Lower lobe of right lung (tissue), 2 donors: ENCODE data around the gene ABHD3. TPM values are rescaled to one million over a fixed set of nuclear protein-coding genes. Genes with fewer than 3 reads are reported as not detected.
A peak's percentile ranks its signal among the peaks of the same experiment; 100 is the strongest.
"Not testable (repeated sequence)": the region's sequence is repeated elsewhere in the genome, so short reads cannot be mapped to it uniquely, and the experiment has no call there.

ENCODE experiments used
- ATAC-seq, 2 donors: fragments of 200-7000 bp; cut with Tn5 transposase; one replicate each; pipeline ENCODE4 v1.9.1; 2020 to 2022; ENCODE audit warnings: mild to moderate bottlenecking in 2 of 2, moderate library complexity in 2 of 2
- DNase-seq: peaks from one replicate; pipeline ENCODE4 v3.0.0-alpha.2; 2020
- H3K27ac ChIP-seq: fragments of 200-600 bp; one replicate; pipeline ENCODE4 v1.8.0; 2022
- H3K27me3 ChIP-seq: fragments of 200-600 bp; one replicate; pipeline ENCODE4 v1.8.0; 2022; ENCODE audit warnings: low read depth
- H3K36me3 ChIP-seq: fragments of 200-600 bp; one replicate; pipeline ENCODE4 v1.8.0; 2022; ENCODE audit warnings: mild to moderate bottlenecking
- H3K4me1 ChIP-seq: fragments of 200-600 bp; one replicate; pipeline ENCODE4 v1.8.0; 2022
- H3K4me3 ChIP-seq: fragments of 200-600 bp; one replicate; pipeline ENCODE4 v1.8.0; 2022; ENCODE audit warnings: mild to moderate bottlenecking
- H3K9me3 ChIP-seq: fragments of 200-600 bp; one replicate; pipeline ENCODE4 v1.8.0; 2022
- CTCF ChIP-seq: fragments of 200-600 bp; IDR thresholded peaks from one replicate; pipeline ENCODE4 v1.8.0; 2022; ENCODE audit warnings: antibody characterized with exemption, mild to moderate bottlenecking
- intact Hi-C: fragments of 100-400 bp; cut with DNase I; formaldehyde crosslinking; loops from one replicate; pipeline ENCODE4 v1.11.0; 2022
- total RNA-seq: library from RNA; stranded (reverse); fragmentation: NEBNext Ultra II Directional; extraction: Animal tissue kit (Norgen Biotek cat#: 25700); gene quantifications from one replicate; pipeline ENCODE4 v1.2.1, GENCODE V29; 2021
- donor health status: DM: no; HTN: yes; CAD: no; lungs with severe emphysema.

The ABHD3 gene
- total RNA-seq, 1 donor from 2014 or later = 32.0 TPM

GRCh38 chr18:21701621-21702020, 3.0 kb downstream of the ABHD3 start:
- no peak for TF ChIP-seq CTCF
- Histone ChIP-seq H3K36me3 (peaks cover 14% of the 10 kb centered on the region), H3K4me3 (no peak overlapping the region), H3K4me1 (peaks cover 9% of the 10 kb centered on the region), H3K27ac (no peak overlapping the region), H3K27me3 (no peaks in the 10 kb centered on the region), H3K9me3 (no peaks in the 10 kb centered on the region)
- DNase-seq (no peak), ATAC-seq (no peak)
- intact Hi-C loops = no loop called here

- H3K4me1 ChIP-seq = peaks cover 9% of the 10 kb centered on the region
- H3K27me3 ChIP-seq = no peaks in the 10 kb centered on the region
- DNase-seq = no peak
- no peaks in the 10 kb centered on the region for H3K9me3 ChIP-seq
- H3K36me3 ChIP-seq = peaks cover 14% of the 10 kb centered on the region
- no peak overlapping the region for H3K4me3 ChIP-seq
- intact Hi-C loops = no loop called here
- no peak overlapping the region for H3K27ac ChIP-seq
- ATAC-seq = no peak
- TF ChIP-seq CTCF = no peak
These were observed 4.0 kb downstream of the ABHD3 start for GRCh38 chr18:21700528-21701075.

GRCh38 chr18:21693322-21693721, 11.3 kb downstream of the ABHD3 start:
- Histone ChIP-seq H3K27me3 (no peaks in the 10 kb centered on the region), H3K4me3 (no peak overlapping the region), H3K27ac (no peak overlapping the region), H3K4me1 (no peaks in the 10 kb centered on the region), H3K9me3 (peaks cover 6% of the 10 kb centered on the region), H3K36me3 (no peaks in the 10 kb centered on the region)
- no peak for TF ChIP-seq CTCF
- intact Hi-C loops = no loop called here
- DNase-seq (no peak), ATAC-seq (no peak)

- no peak overlapping the region for H3K4me3 ChIP-seq
- H3K4me1 ChIP-seq = peaks cover 17% of the 10 kb centered on the region
- no peaks in the 10 kb centered on the region for H3K27me3 ChIP-seq
- TF ChIP-seq CTCF = no peak
- no peak for ATAC-seq
- H3K36me3 ChIP-seq = no peaks in the 10 kb centered on the region
- intact Hi-C loops = no loop called here
- H3K27ac ChIP-seq = no peak overlapping the region
- no peak for DNase-seq
- H3K9me3 ChIP-seq = peaks cover 6% of the 10 kb centered on the region
These were observed 14.8 kb downstream of the ABHD3 start for GRCh38 chr18:21689736-21690135.

- ATAC-seq (peak; percentile 72 to 73), DNase-seq (no peak)
- Histone ChIP-seq H3K4me1 (peaks cover 33% of the 10 kb centered on the region), H3K9me3 (peaks cover 6% of the 10 kb centered on the region), H3K27me3 (no peaks in the 10 kb centered on the region), H3K27ac (peak overlapping the region; percentile 71), H3K4me3 (no peak overlapping the region), H3K36me3 (no peaks in the 10 kb centered on the region)
- TF ChIP-seq CTCF = no peak
- intact Hi-C loops = no loop called here
These were observed 18.1 kb downstream of the ABHD3 start for GRCh38 chr18:21686282-21687105.

GRCh38 chr18:21685556-21685981, 19.0 kb downstream of the ABHD3 start:
- peak in 1 of 2 donors; percentile 35 for ATAC-seq
- H3K9me3 ChIP-seq, H3K36me3 ChIP-seq, H3K27me3 ChIP-seq, DNase-seq, intact Hi-C loops, H3K4me3 ChIP-seq: not testable (repeated sequence)
- peaks cover 33% of the 10 kb centered on the region for H3K4me1 ChIP-seq
- H3K27ac ChIP-seq = peak overlapping the region; percentile 71
